ENCODE results near the gene ERO1B.

DNA sequence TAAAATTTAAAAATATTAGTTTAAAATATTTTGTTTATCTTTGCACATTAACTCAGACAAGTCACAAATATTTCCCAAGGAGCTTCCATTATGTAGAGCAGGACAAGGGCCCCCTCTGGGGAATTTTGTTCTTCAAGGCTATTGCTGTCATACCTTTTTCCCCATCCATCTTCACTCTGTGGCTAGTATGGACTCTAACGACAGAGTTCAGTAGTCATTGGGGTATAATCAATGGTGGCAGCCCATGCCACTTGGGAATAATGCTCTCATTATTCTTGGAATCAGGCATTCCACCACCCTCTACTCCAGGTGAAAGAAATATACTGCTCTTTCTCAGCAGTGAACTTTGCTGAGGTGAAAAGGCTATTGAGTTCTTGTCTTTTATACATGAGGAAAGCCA, 38.5 kb upstream of the ERO1B start:
- TF ChIP-seq SMC3 (IDR thresholded peaks at IDR 0.05; ENCODE audit: low read depth, low read length), result no peak
- TF ChIP-seq RAD21 (IDR thresholded peaks at IDR 0.05; ENCODE audit: low read length), result no peak
- no peak for TF ChIP-seq GABPA (IDR thresholded peaks at IDR 0.05; ENCODE audit: low read depth)
- TF ChIP-seq, protein P1, sequence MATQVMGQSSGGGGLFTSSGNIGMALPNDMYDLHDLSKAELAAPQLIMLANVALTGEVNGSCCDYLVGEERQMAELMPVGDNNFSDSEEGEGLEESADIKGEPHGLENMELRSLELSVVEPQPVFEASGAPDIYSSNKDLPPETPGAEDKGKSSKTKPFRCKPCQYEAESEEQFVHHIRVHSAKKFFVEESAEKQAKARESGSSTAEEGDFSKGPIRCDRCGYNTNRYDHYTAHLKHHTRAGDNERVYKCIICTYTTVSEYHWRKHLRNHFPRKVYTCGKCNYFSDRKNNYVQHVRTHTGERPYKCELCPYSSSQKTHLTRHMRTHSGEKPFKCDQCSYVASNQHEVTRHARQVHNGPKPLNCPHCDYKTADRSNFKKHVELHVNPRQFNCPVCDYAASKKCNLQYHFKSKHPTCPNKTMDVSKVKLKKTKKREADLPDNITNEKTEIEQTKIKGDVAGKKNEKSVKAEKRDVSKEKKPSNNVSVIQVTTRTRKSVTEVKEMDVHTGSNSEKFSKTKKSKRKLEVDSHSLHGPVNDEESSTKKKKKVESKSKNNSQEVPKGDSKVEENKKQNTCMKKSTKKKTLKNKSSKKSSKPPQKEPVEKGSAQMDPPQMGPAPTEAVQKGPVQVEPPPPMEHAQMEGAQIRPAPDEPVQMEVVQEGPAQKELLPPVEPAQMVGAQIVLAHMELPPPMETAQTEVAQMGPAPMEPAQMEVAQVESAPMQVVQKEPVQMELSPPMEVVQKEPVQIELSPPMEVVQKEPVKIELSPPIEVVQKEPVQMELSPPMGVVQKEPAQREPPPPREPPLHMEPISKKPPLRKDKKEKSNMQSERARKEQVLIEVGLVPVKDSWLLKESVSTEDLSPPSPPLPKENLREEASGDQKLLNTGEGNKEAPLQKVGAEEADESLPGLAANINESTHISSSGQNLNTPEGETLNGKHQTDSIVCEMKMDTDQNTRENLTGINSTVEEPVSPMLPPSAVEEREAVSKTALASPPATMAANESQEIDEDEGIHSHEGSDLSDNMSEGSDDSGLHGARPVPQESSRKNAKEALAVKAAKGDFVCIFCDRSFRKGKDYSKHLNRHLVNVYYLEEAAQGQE (IDR thresholded peaks at IDR 0.05; ENCODE audit: low read depth, low read length), result no peak
- TF ChIP-seq EP300 (IDR thresholded peaks at IDR 0.05; ENCODE audit: borderline replicate concordance in 1 of 2, low read depth in 1 of 2, low read length in 1 of 2), result no peak
- TF ChIP-seq, protein P2, sequence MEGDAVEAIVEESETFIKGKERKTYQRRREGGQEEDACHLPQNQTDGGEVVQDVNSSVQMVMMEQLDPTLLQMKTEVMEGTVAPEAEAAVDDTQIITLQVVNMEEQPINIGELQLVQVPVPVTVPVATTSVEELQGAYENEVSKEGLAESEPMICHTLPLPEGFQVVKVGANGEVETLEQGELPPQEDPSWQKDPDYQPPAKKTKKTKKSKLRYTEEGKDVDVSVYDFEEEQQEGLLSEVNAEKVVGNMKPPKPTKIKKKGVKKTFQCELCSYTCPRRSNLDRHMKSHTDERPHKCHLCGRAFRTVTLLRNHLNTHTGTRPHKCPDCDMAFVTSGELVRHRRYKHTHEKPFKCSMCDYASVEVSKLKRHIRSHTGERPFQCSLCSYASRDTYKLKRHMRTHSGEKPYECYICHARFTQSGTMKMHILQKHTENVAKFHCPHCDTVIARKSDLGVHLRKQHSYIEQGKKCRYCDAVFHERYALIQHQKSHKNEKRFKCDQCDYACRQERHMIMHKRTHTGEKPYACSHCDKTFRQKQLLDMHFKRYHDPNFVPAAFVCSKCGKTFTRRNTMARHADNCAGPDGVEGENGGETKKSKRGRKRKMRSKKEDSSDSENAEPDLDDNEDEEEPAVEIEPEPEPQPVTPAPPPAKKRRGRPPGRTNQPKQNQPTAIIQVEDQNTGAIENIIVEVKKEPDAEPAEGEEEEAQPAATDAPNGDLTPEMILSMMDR (IDR thresholded peaks at IDR 0.05), result no peak

All from SK-N-SH (cell line).